A549 (cell line): ENCODE measurements around the gene BCCIP.

Experiments
- CEBPB ChIP-seq, 2 experiments: fragments of >200 bp in 1 of 2; sonication (Bioruptor Twin) in 1 of 2; formaldehyde crosslinking in 1 of 2; IDR thresholded peaks; 2 replicates each; pipeline ENCODE4 v1.6.1; 2012 to 2016
- CHD2 ChIP-seq: fragments of 150-350 bp; IDR thresholded peaks from 2 replicates; pipeline ENCODE4 v1.6.1; 2014; ENCODE audit warnings: low read length; ENCODE audit not compliant: partially characterized antibody
- CTCF ChIP-seq: fragments of >200 bp; sonication (Bioruptor Twin); formaldehyde crosslinking; IDR thresholded peaks from 3 replicates; pipeline ENCODE4 v1.5.1; 2016
- MYC ChIP-seq: IDR thresholded peaks from 2 replicates; pipeline ENCODE4 v1.6.1; 2012; ENCODE audit warnings: mild to moderate bottlenecking, inconsistent platforms, low read length, improper control_type of control experiment, borderline replicate concordance
- NR3C1 ChIP-seq: fragments of >200 bp; sonication (Bioruptor Twin); formaldehyde crosslinking; IDR thresholded peaks from 3 replicates; pipeline ENCODE4 v1.6.1; 2017
- POLR2A ChIP-seq: IDR thresholded peaks from 2 replicates; pipeline ENCODE4 v1.6.1; 2012; ENCODE audit warnings: mild to moderate bottlenecking, low read length
- RAD21 ChIP-seq, 2 experiments: fragments of >200 bp in 1 of 2; sonication (Bioruptor Twin) in 1 of 2; formaldehyde crosslinking in 1 of 2; IDR thresholded peaks in 1 of 2; conservative IDR thresholded peaks in 1 of 2; 2 replicates in 1 of 2; 3 replicates in 1 of 2; pipeline ENCODE4 v1.6.1; 2012 to 2018; ENCODE audit warnings: inconsistent platforms in 1 of 2
- ZFP36 ChIP-seq: fragments of 450-650 bp; IDR thresholded peaks from 2 replicates; pipeline ENCODE4 v1.6.1; 2014; ENCODE audit warnings: borderline replicate concordance; ENCODE audit not compliant: partially characterized antibody

GRCh38 chr10:125808047-125808446 is 15.3 kb upstream of the BCCIP start:
- TF ChIP-seq CTCF (no peak), ZFP36 (no peak), CEBPB (IDR thresholded peaks at IDR 0.05) (no peak), POLR2A (no peak), RAD21 (conservative IDR thresholded peaks at IDR 0.05 in 1 of 2, IDR thresholded peaks at IDR 0.05 in 1 of 2) (no peak), CHD2 (no peak), NR3C1 (no peak), MYC (no peak)
